Measurements from ENCODE around the gene PIF1.

PIF1 gene

DNA sequence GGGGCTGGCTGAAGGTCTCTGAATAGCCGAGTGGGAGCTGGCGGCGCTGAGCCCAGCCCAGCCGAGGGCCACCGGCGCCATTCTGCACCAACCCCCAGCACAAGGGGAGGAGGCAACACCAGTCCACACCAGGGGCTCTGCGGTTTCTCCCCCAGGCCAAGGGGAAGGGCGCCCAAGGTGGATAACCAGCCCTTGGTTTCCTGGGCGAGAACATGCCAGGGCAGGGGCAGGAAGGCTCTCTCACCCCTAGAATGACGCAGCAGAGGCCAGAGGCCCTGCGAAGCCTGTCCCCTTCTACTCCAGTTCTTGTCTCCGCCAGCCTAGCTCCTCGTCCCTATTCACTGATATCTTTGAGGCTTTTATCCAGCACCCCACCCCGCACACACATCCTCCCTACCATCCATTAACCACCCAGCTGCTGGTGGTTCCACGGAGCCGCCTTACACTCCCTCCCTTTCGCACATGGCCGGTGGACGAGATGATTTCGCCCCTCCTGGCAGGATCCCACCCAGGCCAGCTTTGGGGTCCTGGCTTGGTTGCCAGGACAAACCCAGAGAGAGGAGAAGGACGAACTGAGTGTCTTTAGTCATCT lies 51.3 kb downstream of the PIF1 start:
- Histone ChIP-seq H3K4me3 (ENCODE audit: low read depth, low read length) (no peak overlapping the region), H3K27ac (no peak overlapping the region), H3K36me3 (replicated peaks) (no peaks in the 10 kb centered on the region), H3K27me3 (replicated peaks) (no peaks in the 10 kb centered on the region)
- in situ Hi-C loops (cut with HindIII; ENCODE audit: low pct_ligation_motif_present, low sequenced_read_pairs), result no loop called here
- no peak for DNase-seq
- TF ChIP-seq, protein P1, sequence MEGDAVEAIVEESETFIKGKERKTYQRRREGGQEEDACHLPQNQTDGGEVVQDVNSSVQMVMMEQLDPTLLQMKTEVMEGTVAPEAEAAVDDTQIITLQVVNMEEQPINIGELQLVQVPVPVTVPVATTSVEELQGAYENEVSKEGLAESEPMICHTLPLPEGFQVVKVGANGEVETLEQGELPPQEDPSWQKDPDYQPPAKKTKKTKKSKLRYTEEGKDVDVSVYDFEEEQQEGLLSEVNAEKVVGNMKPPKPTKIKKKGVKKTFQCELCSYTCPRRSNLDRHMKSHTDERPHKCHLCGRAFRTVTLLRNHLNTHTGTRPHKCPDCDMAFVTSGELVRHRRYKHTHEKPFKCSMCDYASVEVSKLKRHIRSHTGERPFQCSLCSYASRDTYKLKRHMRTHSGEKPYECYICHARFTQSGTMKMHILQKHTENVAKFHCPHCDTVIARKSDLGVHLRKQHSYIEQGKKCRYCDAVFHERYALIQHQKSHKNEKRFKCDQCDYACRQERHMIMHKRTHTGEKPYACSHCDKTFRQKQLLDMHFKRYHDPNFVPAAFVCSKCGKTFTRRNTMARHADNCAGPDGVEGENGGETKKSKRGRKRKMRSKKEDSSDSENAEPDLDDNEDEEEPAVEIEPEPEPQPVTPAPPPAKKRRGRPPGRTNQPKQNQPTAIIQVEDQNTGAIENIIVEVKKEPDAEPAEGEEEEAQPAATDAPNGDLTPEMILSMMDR (IDR thresholded peaks at IDR 0.05; ENCODE audit: low read depth, low read length, missing control alignments), result no peak

DNA sequence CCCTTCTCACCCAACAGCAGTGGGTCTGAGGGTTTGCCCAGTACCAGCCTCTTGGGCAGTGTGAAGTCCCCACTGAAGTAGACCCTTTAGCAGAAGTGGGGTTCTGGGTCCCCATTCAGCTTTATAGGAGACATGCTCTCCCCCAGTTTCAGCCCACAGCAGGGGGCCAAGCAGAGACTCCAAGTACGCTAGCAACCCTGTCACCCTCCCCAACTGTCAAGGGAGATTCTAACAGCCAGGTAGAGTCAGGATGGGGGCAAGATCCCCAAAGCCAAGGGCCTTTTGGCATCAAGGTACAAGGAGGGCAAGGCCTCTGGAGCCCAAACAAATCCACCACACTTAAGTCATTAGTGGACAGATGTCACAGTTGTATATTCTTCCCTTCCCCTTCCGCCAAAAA lies 51.8 kb downstream of the PIF1 start:
- in situ Hi-C loops (cut with HindIII; ENCODE audit: low pct_ligation_motif_present, low sequenced_read_pairs), result no loop called here
- H3K27me3 ChIP-seq (replicated peaks), result no peaks in the 10 kb centered on the region
- no peak overlapping the region for H3K4me3 ChIP-seq (ENCODE audit: low read depth, low read length)
- H3K36me3 ChIP-seq (replicated peaks), result no peaks in the 10 kb centered on the region
- TF ChIP-seq, protein P1 (IDR thresholded peaks at IDR 0.05; ENCODE audit: low read depth, low read length, missing control alignments), result no peak
- H3K27ac ChIP-seq, result no peak overlapping the region
- no peak for DNase-seq

DNA sequence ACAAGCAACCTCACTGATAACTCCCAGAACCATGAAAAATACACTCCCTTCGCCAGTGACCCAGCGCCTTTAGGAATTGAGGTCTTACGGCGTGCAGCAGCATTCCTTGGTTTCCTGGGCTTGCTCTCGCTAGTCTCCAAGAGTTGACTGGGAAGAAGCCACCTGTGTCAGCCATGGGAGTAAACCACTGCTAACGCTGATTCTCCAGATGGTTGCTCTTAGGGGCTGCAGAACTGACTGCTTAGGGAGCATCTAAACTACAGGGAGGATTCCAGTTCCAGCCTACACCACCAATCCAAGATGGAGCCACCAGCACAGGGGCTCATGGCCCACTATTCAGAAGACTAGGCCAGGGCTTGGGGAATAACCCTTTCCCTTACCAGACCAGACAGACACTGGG lies 52.5 kb downstream of the PIF1 start:
- no peak overlapping the region for H3K27ac ChIP-seq
- in situ Hi-C loops (cut with HindIII; ENCODE audit: low pct_ligation_motif_present, low sequenced_read_pairs), result no loop called here
- no peak for DNase-seq
- H3K36me3 ChIP-seq (replicated peaks), result no peaks in the 10 kb centered on the region
- H3K27me3 ChIP-seq (replicated peaks), result no peaks in the 10 kb centered on the region
- TF ChIP-seq, protein P1 (IDR thresholded peaks at IDR 0.05; ENCODE audit: low read depth, low read length, missing control alignments), result no peak
- no peak overlapping the region for H3K4me3 ChIP-seq (ENCODE audit: low read depth, low read length)

DNA sequence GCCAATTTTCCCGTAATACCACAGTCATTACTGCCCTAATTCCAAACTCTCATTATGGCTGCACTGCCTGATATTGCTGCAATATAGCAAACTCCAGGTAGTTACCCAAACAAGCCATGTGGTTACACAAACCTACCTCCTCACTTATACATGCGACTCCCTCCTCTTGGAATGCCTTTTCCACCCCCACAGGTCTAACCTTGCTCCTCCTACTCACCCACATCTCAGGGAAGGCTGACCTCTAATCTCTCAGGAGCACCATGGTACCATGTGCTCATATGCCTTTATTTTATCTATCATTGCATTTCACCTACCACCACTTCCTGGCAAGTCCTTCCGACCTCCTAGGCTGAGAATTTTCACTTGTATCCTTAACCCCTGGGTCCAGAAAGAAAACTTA lies 53.0 kb downstream of the PIF1 start:
- H3K27me3 ChIP-seq (replicated peaks), result no peaks in the 10 kb centered on the region
- DNase-seq, result no peak
- TF ChIP-seq, protein P1 (IDR thresholded peaks at IDR 0.05; ENCODE audit: low read depth, low read length, missing control alignments), result no peak
- H3K4me3 ChIP-seq (ENCODE audit: low read depth, low read length), result no peak overlapping the region
- in situ Hi-C loops (cut with HindIII; ENCODE audit: low pct_ligation_motif_present, low sequenced_read_pairs), result no loop called here
- no peaks in the 10 kb centered on the region for H3K36me3 ChIP-seq (replicated peaks)
- no peak overlapping the region for H3K27ac ChIP-seq

DNA sequence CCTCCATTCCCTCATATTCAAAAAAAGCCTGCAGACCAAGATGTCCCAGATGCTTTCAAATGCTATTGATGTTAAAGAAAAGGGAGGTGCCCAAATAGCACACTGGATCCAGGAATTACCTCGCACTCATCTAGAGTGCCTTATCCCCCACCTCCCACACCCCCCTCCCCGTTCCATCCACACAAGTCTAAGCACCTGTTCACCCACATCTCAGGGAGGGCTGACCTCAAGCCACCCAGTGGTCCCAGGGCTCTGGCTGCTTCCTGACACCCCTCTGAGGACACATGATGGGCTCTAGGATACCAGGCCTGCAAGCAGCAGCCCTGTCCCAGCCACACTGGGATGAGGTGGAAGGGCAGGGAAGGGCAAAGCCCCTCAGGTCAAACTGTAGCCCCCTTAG lies 54.8 kb downstream of the PIF1 start:
- in situ Hi-C loops (cut with HindIII; ENCODE audit: low pct_ligation_motif_present, low sequenced_read_pairs), result no loop called here
- TF ChIP-seq, protein P1 (IDR thresholded peaks at IDR 0.05; ENCODE audit: low read depth, low read length, missing control alignments), result no peak
- H3K27ac ChIP-seq, result no peak overlapping the region

DNA sequence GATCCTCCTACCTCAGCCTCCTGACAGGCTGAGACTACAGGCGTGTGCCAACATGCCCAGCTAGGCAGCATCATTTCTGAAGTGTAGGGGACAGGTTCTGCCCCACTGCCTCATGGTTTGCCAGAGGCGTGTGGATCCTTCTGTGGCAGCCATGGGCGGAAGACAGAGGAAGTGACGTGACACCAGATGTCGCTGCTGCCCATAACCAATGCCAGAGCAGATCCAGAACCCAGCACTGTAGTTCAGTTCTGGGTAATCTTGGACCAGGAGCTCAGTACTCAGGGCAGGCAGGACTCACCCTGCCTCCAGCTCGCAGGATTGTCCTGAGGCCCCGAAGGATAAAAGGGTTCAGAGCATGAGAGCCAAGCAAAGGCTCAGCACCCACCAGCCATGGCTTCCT lies 58.2 kb downstream of the PIF1 start:
- H3K27ac ChIP-seq, result no peak overlapping the region
- no peak for DNase-seq
- H3K36me3 ChIP-seq (replicated peaks), result no peaks in the 10 kb centered on the region
- H3K27me3 ChIP-seq (replicated peaks), result no peaks in the 10 kb centered on the region
- in situ Hi-C loops (cut with HindIII; ENCODE audit: low pct_ligation_motif_present, low sequenced_read_pairs), result no loop called here
- no peak overlapping the region for H3K4me3 ChIP-seq (ENCODE audit: low read depth, low read length)
- TF ChIP-seq, protein P1 (IDR thresholded peaks at IDR 0.05; ENCODE audit: low read depth, low read length, missing control alignments), result no peak

More for the DNA sequence above, 54.8 kb downstream of the PIF1 start:
- Histone ChIP-seq H3K36me3 (replicated peaks) (no peaks in the 10 kb centered on the region), H3K27me3 (replicated peaks) (no peaks in the 10 kb centered on the region), H3K4me3 (ENCODE audit: low read depth, low read length) (no peak overlapping the region)
- no peak for DNase-seq
